Prostate gland (tissue), 2 donors: Measurements from ENCODE around the gene RPL7A. TPM values are rescaled to one million over a fixed set of nuclear protein-coding genes. Genes with fewer than 3 reads are reported as not detected.
"Not testable (repeated sequence)": the region's sequence is repeated elsewhere in the genome, so short reads cannot be mapped to it uniquely, and the experiment has no call there.

Source experiments
- DNase-seq: peaks from one replicate; pipeline ENCODE4 v3.0.0-alpha.2; 2019; ENCODE audit warnings: low spot score
- H3K27ac ChIP-seq, 2 donors: fragments of 200-600 bp; sonication (generic); 2 replicates each; pipeline ENCODE4 v1.5.1; 2017 to 2019
- H3K27me3 ChIP-seq: fragments of 200-600 bp; sonication (generic); replicated peaks from 2 replicates; pipeline ENCODE4 v1.5.1; 2019; ENCODE audit not compliant: insufficient read depth
- H3K36me3 ChIP-seq, 2 donors: fragments of 200-600 bp; sonication (generic); 1 replicate in 1 of 2; 2 replicates in 1 of 2; pipeline versions ENCODE4 v1.5.1 to v1.8.1; 2017 to 2019
- H3K4me1 ChIP-seq: fragments of 200-600 bp; sonication (generic); replicated peaks from 2 replicates; pipeline ENCODE4 v1.5.1; 2019
- H3K4me3 ChIP-seq, 2 donors: fragments of 200-600 bp; sonication (generic); 2 replicates each; pipeline ENCODE4 v1.5.1; 2017 to 2019
- H3K9me3 ChIP-seq: fragments of 200-600 bp; sonication (generic); 2 replicates; pipeline ENCODE4 v1.5.1; 2017
- POLR2A ChIP-seq: fragments of 450-650 bp; IDR thresholded peaks from one replicate; pipeline ENCODE4 v1.6.1; 2016; ENCODE audit warnings: antibody characterized with exemption, mild to moderate bottlenecking
- POLR2AphosphoS5 ChIP-seq: sonication (generic); formaldehyde crosslinking; IDR thresholded peaks from one replicate; pipeline ENCODE4 v1.6.1; 2017; ENCODE audit warnings: antibody characterized with exemption
- WGBS: methylation state at CpG from one replicate; pipeline ENCODE4 v1.1.5; 2018; 5-methylcytosine and 5-hydroxymethylcytosine counted together
- intact Hi-C: fragments of 100-400 bp; cut with DNase I; formaldehyde crosslinking; loops from one replicate; pipeline ENCODE4 v1.14.2; 2022
- total RNA-seq, 2 donors: library from RNA; depleted of rRNA; stranded (reverse); fragments of >200 nt; gene quantifications; one replicate each; pipeline ENCODE4 v1.1.0, GENCODE V29; 2016
- TF ChIP-seq, protein P1 (sequence below), 4 experiments: fragments of 200-600 bp in 2 of 4; fragments of 450-650 bp in 2 of 4; sonication (generic) in 2 of 4; IDR thresholded peaks; 1 replicate in 3 of 4; 2 replicates in 1 of 4; pipeline ENCODE4 v1.5.1; 2016 to 2019; ENCODE audit warnings: antibody characterized with exemption in 4 of 4, mild to moderate bottlenecking in 2 of 4, moderate library complexity in 2 of 4

The RPL7A gene
- total RNA-seq, 2 donors from 2014 or later, result 1,667 to 2,501 TPM

- WGBS, result 84% methylated on average over 13 of the region's 13 CpGs
- H3K27me3 ChIP-seq, result no peaks in the 10 kb centered on the region
- H3K27ac ChIP-seq, result no peak overlapping the region
- TF ChIP-seq POLR2AphosphoS5, result no peak
- TF ChIP-seq, protein P1, sequence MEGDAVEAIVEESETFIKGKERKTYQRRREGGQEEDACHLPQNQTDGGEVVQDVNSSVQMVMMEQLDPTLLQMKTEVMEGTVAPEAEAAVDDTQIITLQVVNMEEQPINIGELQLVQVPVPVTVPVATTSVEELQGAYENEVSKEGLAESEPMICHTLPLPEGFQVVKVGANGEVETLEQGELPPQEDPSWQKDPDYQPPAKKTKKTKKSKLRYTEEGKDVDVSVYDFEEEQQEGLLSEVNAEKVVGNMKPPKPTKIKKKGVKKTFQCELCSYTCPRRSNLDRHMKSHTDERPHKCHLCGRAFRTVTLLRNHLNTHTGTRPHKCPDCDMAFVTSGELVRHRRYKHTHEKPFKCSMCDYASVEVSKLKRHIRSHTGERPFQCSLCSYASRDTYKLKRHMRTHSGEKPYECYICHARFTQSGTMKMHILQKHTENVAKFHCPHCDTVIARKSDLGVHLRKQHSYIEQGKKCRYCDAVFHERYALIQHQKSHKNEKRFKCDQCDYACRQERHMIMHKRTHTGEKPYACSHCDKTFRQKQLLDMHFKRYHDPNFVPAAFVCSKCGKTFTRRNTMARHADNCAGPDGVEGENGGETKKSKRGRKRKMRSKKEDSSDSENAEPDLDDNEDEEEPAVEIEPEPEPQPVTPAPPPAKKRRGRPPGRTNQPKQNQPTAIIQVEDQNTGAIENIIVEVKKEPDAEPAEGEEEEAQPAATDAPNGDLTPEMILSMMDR (IDR thresholded peaks at IDR 0.05), result no peak
- TF ChIP-seq POLR2A, result no peak
- H3K9me3 ChIP-seq, result no peaks in the 10 kb centered on the region
- DNase-seq, result no peak
- no peaks in the 10 kb centered on the region for H3K36me3 ChIP-seq
- intact Hi-C loops, result no loop called here
- no peak overlapping the region for H3K4me3 ChIP-seq
- no peaks in the 10 kb centered on the region for H3K4me1 ChIP-seq
These were observed 26.5 kb upstream of the RPL7A start for GRCh38 chr9:133321411-133321935.

DNA sequence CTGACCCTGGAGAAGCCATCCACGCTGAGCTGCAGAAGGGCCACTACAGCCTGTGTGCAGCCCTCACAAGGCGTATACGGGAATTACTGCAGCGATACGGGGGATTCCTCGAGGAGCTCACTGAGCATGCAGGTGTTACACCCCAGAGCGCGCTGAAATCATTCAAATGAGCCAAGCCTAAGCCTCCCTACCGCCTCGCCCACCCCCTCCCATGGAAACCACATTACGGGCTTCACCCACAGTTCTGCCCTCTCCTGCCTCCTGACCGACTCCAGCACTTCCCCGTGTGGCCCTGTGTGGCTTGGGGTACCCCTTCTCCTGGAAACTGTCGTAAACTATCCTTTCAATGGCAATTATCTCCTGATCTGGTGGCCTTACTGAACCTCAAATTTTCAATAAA, 25.3 kb upstream of the RPL7A start:
- no peak for TF ChIP-seq POLR2A
- no peak for TF ChIP-seq POLR2AphosphoS5
- TF ChIP-seq, protein P1 (IDR thresholded peaks at IDR 0.05), result no peak
- 75% methylated on average over 14 of the region's 14 CpGs for WGBS
- H3K27me3 ChIP-seq, result no peaks in the 10 kb centered on the region
- no peaks in the 10 kb centered on the region for H3K4me1 ChIP-seq
- DNase-seq, result no peak
- intact Hi-C loops, result no loop called here
- H3K36me3 ChIP-seq, result no peaks in the 10 kb centered on the region
- H3K27ac ChIP-seq, result no peak overlapping the region
- H3K4me3 ChIP-seq, result no peak overlapping the region
- H3K9me3 ChIP-seq, result no peaks in the 10 kb centered on the region

DNA sequence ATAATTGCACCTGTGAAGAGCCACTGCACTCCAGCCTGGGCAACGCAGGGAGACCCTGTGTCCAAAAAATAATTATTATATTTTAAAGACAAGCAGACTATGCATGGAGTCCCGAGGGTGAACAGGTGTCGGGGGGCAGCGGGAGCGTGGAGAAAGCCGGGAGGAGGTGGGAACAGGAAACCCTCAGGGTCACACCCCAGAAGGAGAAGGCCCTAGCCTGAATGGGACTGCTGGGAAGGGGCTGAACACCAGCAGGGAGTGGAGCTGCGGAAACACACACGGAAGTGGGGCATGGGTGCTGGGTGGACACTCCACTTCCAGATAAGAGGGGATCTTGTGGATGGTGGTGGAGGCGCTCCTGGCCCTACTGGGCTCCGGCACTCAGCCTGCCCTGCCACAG, 24.8 kb upstream of the RPL7A start:
- DNase-seq, result no peak
- WGBS, result 91% methylated on average over 9 of the region's 10 CpGs
- Histone ChIP-seq H3K9me3 (no peaks in the 10 kb centered on the region), H3K27ac (no peak overlapping the region), H3K4me3 (no peak overlapping the region), H3K36me3 (no peaks in the 10 kb centered on the region), H3K4me1 (no peaks in the 10 kb centered on the region), H3K27me3 (no peaks in the 10 kb centered on the region)
- TF ChIP-seq POLR2A, result no peak
- intact Hi-C loops, result no loop called here

DNA sequence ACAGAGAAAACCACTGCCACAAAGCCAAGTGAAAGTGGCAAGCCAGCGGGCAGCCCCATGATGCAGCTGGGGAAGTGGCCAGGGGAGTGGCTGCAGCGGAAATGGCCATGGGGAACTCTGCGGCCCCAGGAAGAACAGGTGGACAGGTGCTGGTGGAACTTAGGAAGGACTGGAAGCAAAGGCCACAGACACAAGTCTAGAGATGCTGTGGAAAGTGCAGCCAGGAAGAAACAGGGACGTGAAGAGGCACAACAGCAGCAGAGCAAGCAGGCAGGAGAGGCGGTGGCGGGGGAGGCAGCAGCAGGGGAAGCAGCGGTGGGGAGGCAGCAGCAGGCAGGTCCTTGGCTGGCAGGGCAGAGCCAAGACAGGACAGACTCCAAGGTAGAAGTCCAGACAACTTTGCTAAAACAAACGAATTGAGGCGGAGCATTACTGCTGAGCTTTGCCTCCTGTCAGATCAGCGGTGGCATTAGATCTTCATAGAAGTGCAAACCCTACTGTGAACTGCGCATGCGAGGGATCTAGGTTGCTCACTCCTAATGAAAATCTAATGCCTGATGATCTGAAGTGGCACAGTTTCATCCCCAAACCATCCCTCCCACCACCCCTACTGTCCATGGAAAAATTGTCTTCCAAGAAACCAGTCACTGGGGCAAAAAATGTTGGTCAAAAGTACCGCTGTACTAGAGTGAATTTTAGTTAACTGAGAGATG, 23.9 kb upstream of the RPL7A start:
- Histone ChIP-seq H3K4me3 (no peak overlapping the region), H3K27ac (no peak overlapping the region), H3K36me3 (no peaks in the 10 kb centered on the region), H3K4me1 (no peaks in the 10 kb centered on the region), H3K9me3 (no peaks in the 10 kb centered on the region), H3K27me3 (no peaks in the 10 kb centered on the region)
- no peak for DNase-seq
- TF ChIP-seq POLR2A (no peak), POLR2AphosphoS5 (no peak)
- TF ChIP-seq, protein P1 (IDR thresholded peaks at IDR 0.05), result no peak
- intact Hi-C loops, result no loop called here
- WGBS, result 89% methylated on average over 13 of the region's 13 CpGs

DNA sequence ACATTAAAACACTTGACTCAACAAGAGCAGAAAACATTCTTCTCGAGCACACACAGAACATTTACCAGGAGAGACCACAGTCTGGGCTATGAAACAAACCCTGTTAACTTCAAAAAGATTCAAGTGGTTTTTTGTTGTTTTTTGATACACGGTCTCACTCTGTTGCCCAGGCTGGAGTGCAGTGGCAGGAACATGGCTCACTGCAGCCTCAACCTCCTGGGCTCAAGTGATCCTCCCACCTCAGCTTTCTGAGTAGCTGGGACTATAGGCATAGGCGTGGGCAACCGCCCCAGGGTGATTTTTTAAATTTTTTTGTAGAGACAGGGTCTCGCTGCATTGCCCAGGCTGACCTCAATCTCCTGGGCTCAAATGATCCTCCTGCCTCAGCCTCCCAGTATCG, 21.0 kb upstream of the RPL7A start:
- H3K27me3 ChIP-seq, H3K27ac ChIP-seq, DNase-seq, H3K9me3 ChIP-seq, H3K4me3 ChIP-seq, H3K4me1 ChIP-seq: not testable (repeated sequence)
- 90% methylated on average over 6 of the region's 6 CpGs for WGBS
- intact Hi-C loops, result loop anchor here (5.0 kb wide), 1 partner anchor 145 kb away; no protein-coding TSS in a partner anchor
- H3K36me3 ChIP-seq, result peaks cover 3 to 10% of the 10 kb centered on the region in 2 donors
